RWPE2 (cell line): ENCODE data around the gene KCNJ5.

Experiments used
- ATAC-seq: fragments of 200-7000 bp; cut with Tn5 transposase; 3 replicates; pipeline ENCODE4 v1.9.1; 2021; ENCODE audit warnings: low read depth
- DNase-seq: peaks from one replicate; pipeline ENCODE4 v3.0.0-alpha.2; 2020; ENCODE audit warnings: low spot score
- H3K27ac ChIP-seq: fragments of 450-650 bp; 2 replicates; pipeline ENCODE4 v1.5.1; 2017; ENCODE audit warnings: mild to moderate bottlenecking; ENCODE audit not compliant: poor library complexity, severe bottlenecking
- H3K27me3 ChIP-seq: fragments of 250-450 bp; sonication (Bioruptor Pico); 2 replicates; pipeline ENCODE4 v1.5.1; 2021; ENCODE audit warnings: mild to moderate bottlenecking, moderate library complexity; ENCODE audit not compliant: insufficient read depth, poor library complexity, severe bottlenecking
- H3K36me3 ChIP-seq: fragments of 250-450 bp; sonication (Bioruptor Pico); 2 replicates; pipeline ENCODE4 v1.5.1; 2020; ENCODE audit warnings: low read depth, mild to moderate bottlenecking, moderate library complexity
- H3K4me1 ChIP-seq: fragments of 250-450 bp; sonication (Bioruptor Pico); 2 replicates; pipeline ENCODE4 v1.5.1; 2021; ENCODE audit warnings: mild to moderate bottlenecking, moderate library complexity; ENCODE audit not compliant: insufficient read depth, poor library complexity, severe bottlenecking
- H3K4me3 ChIP-seq: fragments of 250-450 bp; sonication (Bioruptor Pico); 2 replicates; pipeline ENCODE4 v1.5.1; 2021; ENCODE audit warnings: mild to moderate bottlenecking, moderate library complexity; ENCODE audit not compliant: severe bottlenecking
- H3K9me3 ChIP-seq: fragments of 250-450 bp; sonication (Bioruptor Pico); 2 replicates; pipeline ENCODE4 v1.5.1; 2021; ENCODE audit warnings: mild to moderate bottlenecking, moderate library complexity; ENCODE audit not compliant: severe bottlenecking
- TF ChIP-seq, protein P1 (sequence below): fragments of 450-650 bp; IDR thresholded peaks from one replicate; pipeline ENCODE4 v1.5.1; 2017; ENCODE audit warnings: mild to moderate bottlenecking, moderate library complexity; ENCODE audit not compliant: poor library complexity, severe bottlenecking

Gene KCNJ5

DNA sequence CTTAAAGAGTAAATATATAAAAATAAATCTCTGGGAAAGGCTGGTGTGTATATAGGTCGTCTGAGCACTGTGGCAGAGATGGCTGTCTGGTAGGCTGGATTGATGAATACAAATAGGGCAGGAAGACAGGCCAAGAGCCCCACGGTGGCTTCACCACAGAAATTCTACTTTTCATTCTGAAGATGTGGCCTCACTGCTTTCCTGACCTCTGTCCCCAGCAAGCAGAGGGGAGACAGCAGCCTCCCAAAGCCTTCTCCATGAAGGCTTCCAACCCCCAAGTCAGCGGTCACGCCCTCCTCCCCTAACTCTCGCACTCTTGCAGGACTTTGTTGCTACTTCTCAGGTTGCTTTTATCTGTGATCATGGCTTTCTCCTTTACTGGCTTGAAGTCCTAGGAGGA is 13.4 kb upstream of the KCNJ5 start:
- no peak overlapping the region for H3K27ac ChIP-seq
- TF ChIP-seq, protein P1, sequence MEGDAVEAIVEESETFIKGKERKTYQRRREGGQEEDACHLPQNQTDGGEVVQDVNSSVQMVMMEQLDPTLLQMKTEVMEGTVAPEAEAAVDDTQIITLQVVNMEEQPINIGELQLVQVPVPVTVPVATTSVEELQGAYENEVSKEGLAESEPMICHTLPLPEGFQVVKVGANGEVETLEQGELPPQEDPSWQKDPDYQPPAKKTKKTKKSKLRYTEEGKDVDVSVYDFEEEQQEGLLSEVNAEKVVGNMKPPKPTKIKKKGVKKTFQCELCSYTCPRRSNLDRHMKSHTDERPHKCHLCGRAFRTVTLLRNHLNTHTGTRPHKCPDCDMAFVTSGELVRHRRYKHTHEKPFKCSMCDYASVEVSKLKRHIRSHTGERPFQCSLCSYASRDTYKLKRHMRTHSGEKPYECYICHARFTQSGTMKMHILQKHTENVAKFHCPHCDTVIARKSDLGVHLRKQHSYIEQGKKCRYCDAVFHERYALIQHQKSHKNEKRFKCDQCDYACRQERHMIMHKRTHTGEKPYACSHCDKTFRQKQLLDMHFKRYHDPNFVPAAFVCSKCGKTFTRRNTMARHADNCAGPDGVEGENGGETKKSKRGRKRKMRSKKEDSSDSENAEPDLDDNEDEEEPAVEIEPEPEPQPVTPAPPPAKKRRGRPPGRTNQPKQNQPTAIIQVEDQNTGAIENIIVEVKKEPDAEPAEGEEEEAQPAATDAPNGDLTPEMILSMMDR = no peak
- H3K27me3 ChIP-seq = no peaks in the 10 kb centered on the region
- ATAC-seq (no peak), DNase-seq (no peak)
- H3K36me3 ChIP-seq = no peaks in the 10 kb centered on the region
- no peak overlapping the region for H3K4me3 ChIP-seq
- H3K4me1 ChIP-seq = no peaks in the 10 kb centered on the region
- no peaks in the 10 kb centered on the region for H3K9me3 ChIP-seq

DNA sequence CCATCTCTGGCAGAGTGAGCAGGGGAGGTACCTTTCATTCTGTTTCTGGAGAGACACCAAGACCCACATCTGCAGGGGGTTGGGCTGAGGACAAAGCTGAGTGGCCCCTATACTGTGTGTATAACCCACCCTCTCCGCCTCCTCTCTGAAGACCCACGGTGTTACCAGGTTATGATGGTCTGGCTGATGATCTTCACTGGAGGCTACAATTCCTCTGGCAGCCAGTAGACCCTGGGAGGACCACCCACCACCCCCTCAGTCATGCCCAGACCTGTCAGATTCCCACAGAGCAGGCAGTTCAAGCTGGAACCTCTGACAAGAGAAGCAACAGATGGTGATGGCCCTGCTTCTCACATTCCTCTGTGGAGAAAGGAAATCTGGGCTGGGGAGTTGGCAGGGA is 12.7 kb upstream of the KCNJ5 start:
- Histone ChIP-seq H3K9me3 (no peaks in the 10 kb centered on the region), H3K4me3 (no peak overlapping the region), H3K4me1 (no peaks in the 10 kb centered on the region), H3K27me3 (no peaks in the 10 kb centered on the region), H3K27ac (no peak overlapping the region), H3K36me3 (no peaks in the 10 kb centered on the region)
- TF ChIP-seq, protein P1 = no peak
- DNase-seq (no peak), ATAC-seq (no peak)

DNA sequence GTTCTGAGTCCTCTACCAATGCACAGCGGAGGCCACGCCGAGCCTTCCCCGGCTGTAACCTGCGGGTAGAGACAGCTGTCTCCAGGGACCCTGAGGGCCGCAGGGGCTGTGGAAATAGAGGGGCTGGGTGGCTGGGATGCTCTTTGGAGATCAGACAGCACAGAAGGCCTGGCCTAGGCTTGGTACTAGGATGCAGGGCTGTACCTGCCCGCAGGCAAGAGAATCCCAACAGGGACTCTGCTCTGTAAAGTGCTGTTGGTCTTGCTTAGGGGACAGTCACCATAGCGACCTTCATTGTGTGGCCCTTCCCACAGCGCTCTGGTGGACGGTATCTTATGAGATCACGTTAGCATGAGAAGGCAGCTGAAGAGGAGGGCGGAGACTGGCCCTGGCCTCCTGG is 11.3 kb upstream of the KCNJ5 start:
- H3K27me3 ChIP-seq = no peaks in the 10 kb centered on the region
- H3K36me3 ChIP-seq = no peaks in the 10 kb centered on the region
- H3K9me3 ChIP-seq = no peaks in the 10 kb centered on the region
- ATAC-seq = no peak
- no peak overlapping the region for H3K27ac ChIP-seq
- DNase-seq = no peak
- no peak overlapping the region for H3K4me3 ChIP-seq
- no peaks in the 10 kb centered on the region for H3K4me1 ChIP-seq
- TF ChIP-seq, protein P1 = no peak

DNA sequence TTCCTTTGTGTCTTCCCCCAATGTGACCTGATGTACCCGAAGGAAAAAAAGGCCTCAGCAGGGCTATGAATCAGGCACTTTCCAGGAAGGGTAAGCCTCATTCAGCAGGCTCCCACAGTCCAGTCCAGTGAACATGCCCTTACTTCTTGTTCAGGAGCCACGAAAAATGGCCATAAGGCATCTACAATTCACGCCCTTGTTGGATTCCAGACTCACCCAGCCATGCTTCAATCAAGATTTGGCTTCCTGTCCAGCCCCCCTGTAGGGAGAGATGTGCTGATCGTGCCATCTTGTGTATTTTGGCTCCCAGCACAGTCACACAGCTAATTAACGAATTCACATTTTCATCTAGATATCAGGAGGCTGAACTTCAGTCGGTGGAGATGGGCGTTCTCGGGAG is 9.9 kb upstream of the KCNJ5 start:
- Histone ChIP-seq H3K4me3 (no peak overlapping the region), H3K9me3 (no peaks in the 10 kb centered on the region), H3K4me1 (no peaks in the 10 kb centered on the region), H3K36me3 (no peaks in the 10 kb centered on the region), H3K27ac (no peak overlapping the region), H3K27me3 (no peaks in the 10 kb centered on the region)
- no peak for ATAC-seq
- DNase-seq = no peak
- TF ChIP-seq, protein P1 = no peak

DNA sequence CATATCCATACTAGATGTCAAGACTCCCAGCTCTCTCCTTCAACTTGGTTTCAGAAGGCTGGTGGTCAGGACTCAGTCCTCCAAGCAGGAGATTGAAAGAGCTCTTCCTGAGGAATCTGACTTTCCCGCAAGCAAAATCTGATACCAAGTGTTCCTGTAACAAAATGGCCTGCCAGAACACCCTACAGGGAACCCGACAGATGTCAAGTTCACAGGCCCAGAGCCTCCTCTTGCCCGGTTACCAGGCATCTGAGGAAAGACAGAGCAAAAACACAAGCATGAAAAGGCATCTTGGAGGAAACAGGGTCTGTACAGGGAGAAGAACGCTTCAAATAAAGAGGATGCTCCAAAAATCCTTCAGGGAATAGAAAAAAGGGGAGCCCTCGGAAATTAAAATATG is 8.7 kb upstream of the KCNJ5 start:
- no peaks in the 10 kb centered on the region for H3K36me3 ChIP-seq
- no peaks in the 10 kb centered on the region for H3K27me3 ChIP-seq
- H3K9me3 ChIP-seq = no peaks in the 10 kb centered on the region
- ATAC-seq = no peak
- no peak for DNase-seq
- H3K27ac ChIP-seq = no peak overlapping the region
- TF ChIP-seq, protein P1 = no peak
- no peak overlapping the region for H3K4me3 ChIP-seq
- no peaks in the 10 kb centered on the region for H3K4me1 ChIP-seq
